ENCODE results near the gene FAM170B.

Gene FAM170B

DNA sequence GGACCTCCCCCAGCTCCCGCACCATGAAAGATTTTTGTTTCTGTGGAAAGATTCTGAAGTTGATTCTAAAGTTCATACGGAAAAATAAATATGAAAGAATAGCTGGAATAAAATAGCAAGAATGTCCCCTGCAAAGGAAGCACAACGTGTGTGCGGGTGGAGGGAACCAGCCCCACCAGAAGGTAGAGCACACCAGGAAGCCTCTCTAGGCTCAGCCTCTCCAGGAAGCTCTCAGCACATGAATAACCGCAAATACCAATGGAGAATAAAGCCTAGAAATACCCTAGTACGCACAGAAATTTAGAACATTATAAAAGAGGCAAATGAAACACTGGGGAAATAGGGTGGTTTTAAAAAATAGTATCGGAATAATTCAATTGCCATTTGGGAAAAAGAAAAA is 24.6 kb upstream of the FAM170B start:
- TF ChIP-seq, protein P1, sequence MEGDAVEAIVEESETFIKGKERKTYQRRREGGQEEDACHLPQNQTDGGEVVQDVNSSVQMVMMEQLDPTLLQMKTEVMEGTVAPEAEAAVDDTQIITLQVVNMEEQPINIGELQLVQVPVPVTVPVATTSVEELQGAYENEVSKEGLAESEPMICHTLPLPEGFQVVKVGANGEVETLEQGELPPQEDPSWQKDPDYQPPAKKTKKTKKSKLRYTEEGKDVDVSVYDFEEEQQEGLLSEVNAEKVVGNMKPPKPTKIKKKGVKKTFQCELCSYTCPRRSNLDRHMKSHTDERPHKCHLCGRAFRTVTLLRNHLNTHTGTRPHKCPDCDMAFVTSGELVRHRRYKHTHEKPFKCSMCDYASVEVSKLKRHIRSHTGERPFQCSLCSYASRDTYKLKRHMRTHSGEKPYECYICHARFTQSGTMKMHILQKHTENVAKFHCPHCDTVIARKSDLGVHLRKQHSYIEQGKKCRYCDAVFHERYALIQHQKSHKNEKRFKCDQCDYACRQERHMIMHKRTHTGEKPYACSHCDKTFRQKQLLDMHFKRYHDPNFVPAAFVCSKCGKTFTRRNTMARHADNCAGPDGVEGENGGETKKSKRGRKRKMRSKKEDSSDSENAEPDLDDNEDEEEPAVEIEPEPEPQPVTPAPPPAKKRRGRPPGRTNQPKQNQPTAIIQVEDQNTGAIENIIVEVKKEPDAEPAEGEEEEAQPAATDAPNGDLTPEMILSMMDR (IDR thresholded peaks at IDR 0.05; ENCODE audit: low read depth, low read length, missing control alignments), result no peak
- DNase-seq (ENCODE audit: low read depth), result no peak
- no peak overlapping the region for H3K4me3 ChIP-seq (ENCODE audit: low read depth, low read length)

DNA sequence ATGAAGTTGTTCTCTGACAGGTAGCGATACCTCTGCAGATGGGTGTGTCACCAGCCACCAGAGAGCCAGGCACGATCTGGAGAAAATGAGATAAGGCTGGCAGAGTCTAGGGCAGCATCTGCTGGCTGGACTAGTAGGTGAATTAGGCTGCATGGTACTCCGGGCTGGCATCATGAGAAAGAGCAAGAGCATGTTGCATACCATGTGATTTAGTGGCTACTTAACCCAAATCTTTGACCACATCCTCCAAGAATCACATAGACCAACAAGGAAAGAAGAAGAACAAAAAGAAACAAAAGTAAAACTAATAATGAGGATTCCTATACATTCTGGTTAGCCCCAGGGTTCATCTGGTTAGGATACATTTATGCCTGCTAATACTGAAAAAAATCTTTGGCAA is 23.4 kb upstream of the FAM170B start:
- DNase-seq (ENCODE audit: low read depth), result no peak
- TF ChIP-seq, protein P1 (IDR thresholded peaks at IDR 0.05; ENCODE audit: low read depth, low read length, missing control alignments), result no peak
- H3K4me3 ChIP-seq (ENCODE audit: low read depth, low read length), result no peak overlapping the region

DNA sequence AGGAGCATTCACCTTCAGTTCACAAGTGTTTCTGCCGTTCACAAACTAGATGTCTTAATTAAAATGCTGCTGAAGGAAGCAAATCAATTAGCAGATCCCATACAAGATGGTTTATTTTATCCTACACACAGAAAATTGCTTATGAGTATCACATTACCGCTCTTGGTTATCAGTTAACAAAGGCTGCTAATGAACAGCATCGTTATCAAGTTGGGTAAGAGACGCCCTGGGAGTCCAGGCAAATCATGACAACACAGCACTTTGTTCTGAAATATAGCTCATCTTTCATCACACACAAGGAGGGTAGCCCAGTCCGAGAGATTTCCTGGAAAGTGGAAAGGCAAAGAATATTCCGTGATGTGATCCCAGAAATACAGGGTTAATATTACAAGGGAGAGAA is 20.8 kb upstream of the FAM170B start:
- H3K4me3 ChIP-seq (ENCODE audit: low read depth, low read length), result no peak overlapping the region
- DNase-seq (ENCODE audit: low read depth), result no peak
- TF ChIP-seq, protein P1 (IDR thresholded peaks at IDR 0.05; ENCODE audit: low read depth, low read length, missing control alignments), result no peak

DNA sequence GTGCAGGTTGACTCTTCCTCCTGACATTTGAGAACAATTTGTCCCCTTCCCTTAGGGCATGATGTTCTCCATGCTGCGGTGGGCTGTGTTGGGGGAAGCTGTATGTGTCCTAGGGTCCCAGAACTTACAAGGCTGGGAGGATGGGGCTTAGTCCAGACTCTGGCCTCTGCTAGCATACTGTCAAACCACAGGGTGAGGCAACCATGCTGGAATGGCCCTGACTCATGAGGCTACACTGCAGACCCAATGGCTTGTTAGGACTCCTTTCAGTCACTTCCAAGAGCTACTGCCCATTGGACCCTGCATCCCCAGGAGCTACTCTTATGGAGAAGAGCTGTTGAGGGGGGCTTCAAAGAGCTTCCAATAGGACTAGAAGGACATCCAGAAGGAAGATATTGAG is 20.1 kb upstream of the FAM170B start:
- TF ChIP-seq, protein P1 (IDR thresholded peaks at IDR 0.05; ENCODE audit: low read depth, low read length, missing control alignments), result no peak
- DNase-seq (ENCODE audit: low read depth), result no peak

DNA sequence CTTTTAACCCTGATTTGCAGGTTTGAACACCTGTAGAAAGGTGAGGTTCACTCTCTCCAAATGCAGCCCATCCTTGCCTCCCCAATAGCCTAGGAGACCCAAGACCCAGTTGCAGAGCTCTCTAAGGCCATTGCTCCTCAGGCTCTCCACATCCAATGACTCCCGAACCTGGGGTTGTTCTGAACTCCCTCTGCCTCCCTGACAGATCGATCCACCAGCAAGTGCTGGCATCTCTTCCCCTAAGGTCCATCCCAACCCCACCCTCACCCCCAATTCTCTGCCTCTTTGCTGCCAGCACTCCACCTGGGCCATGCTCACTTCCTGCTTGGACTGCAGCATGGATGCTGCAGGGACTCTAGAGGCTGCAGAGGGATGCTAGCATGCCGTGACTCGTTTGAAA is 19.3 kb upstream of the FAM170B start:
- DNase-seq (ENCODE audit: low read depth), result no peak

More for the DNA sequence above, 20.1 kb upstream of the FAM170B start:
- H3K4me3 ChIP-seq (ENCODE audit: low read depth, low read length), result no peak overlapping the region

DNA sequence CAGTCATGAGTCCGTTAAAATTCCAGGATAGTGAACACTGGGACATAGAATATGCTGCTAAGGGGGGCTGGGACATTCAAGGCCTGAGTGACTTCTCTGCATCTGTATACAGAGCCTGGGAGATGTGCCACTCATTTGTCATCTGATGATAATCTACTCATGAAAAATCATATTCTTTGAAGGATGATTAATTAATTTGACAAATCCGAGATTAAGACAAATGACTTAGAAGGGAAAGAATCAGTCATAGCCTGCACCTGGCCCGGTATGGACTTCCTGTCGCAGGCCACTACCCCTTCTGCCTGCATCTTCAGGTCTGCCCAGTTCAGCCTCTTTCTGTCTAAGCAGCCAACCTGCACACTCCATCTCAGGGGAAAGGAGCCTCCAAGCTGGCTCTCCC is 18.8 kb upstream of the FAM170B start:
- no peak for DNase-seq (ENCODE audit: low read depth)
- H3K4me3 ChIP-seq (ENCODE audit: low read depth, low read length), result no peak overlapping the region
- TF ChIP-seq, protein P1 (IDR thresholded peaks at IDR 0.05; ENCODE audit: low read depth, low read length, missing control alignments), result no peak

More for the DNA sequence above, 19.3 kb upstream of the FAM170B start:
- TF ChIP-seq, protein P1 (IDR thresholded peaks at IDR 0.05; ENCODE audit: low read depth, low read length, missing control alignments), result no peak
- H3K4me3 ChIP-seq (ENCODE audit: low read depth, low read length), result no peak overlapping the region

DNA sequence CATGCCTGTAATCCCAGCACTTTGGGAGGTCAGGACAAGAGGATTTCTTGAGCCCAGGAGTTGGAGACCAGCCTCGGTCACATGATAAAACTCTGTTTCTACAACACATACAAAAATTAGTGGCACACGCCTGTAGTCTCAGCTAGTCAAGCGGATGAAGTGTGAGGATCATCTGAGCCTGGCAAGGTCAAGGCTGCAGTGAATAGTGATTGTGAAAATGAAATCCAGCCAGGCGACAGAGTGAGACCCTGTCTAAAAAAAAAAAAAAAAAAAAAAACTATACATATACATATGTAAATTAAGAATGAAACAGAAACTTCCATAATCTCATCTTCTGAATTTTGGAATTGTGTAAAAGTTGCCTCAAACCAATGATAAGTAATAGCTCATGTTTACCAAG is 18.2 kb upstream of the FAM170B start:
- TF ChIP-seq, protein P1 (IDR thresholded peaks at IDR 0.05; ENCODE audit: low read depth, low read length, missing control alignments), result no peak
- H3K4me3 ChIP-seq (ENCODE audit: low read depth, low read length), result no peak overlapping the region
- DNase-seq (ENCODE audit: low read depth), result no peak
